HEK293 (cell line): ENCODE results near the gene PRPS2.

ENCODE experiments used
- CTCF ChIA-PET: fragments of 350-600 bp; formaldehyde crosslinking; extraction: SDS; loops from one replicate; lab custom pipeline; 2021; ENCODE audit warnings: antibody characterized with exemption; lab: Yijun Ruan, JAX
- POLR2A ChIA-PET: fragments of 300-600 bp; formaldehyde crosslinking; extraction: SDS; loops from one replicate; lab custom pipeline; 2020; ENCODE audit warnings: antibody characterized with exemption, inconsistent platforms; lab: Yijun Ruan, JAX
- H3K27ac ChIP-seq: fragments of 200-500 bp; sonication (Bioruptor generic); 2 replicates; pipeline ENCODE4 v1.5.1; 2014; ENCODE audit warnings: low read depth, low read length, control low read depth, inconsistent platforms; ENCODE audit errors: extremely low read depth
- H3K36me3 ChIP-seq, 2 experiments: fragments of 200-500 bp in 1 of 2; sonication (Bioruptor generic) in 1 of 2; 1 replicate in 1 of 2; 2 replicates in 1 of 2; pipeline ENCODE4 v1.5.1; 2014 to 2017; ENCODE audit warnings: inconsistent platforms in 2 of 2, low read length in 2 of 2; ENCODE audit not compliant: control insufficient read depth in 2 of 2, insufficient read depth in 1 of 2
- H3K4me1 ChIP-seq: fragments of 200-500 bp; sonication (Bioruptor generic); 2 replicates; pipeline ENCODE4 v1.5.1; 2014; ENCODE audit warnings: mild to moderate bottlenecking, low read length, inconsistent platforms; ENCODE audit not compliant: control insufficient read depth, insufficient read depth
- H3K4me3 ChIP-seq: 2 replicates; pipeline ENCODE4 v1.5.1; 2011; ENCODE audit warnings: low read depth, mild to moderate bottlenecking, control low read depth, low read length, moderate library complexity
- H3K9me3 ChIP-seq: fragments of 200-500 bp; sonication (Bioruptor generic); 2 replicates; pipeline ENCODE4 v1.5.1; 2014; ENCODE audit warnings: low read depth, low read length, inconsistent platforms; ENCODE audit not compliant: control insufficient read depth, insufficient read depth
- EGR2 ChIP-seq: fragments of 450-650 bp; formaldehyde crosslinking; IDR thresholded peaks from 2 replicates; pipeline ENCODE4 v1.5.1; 2016; ENCODE audit warnings: low read depth, missing biosample characterization, missing genetic modification characterization
- PRDM1 ChIP-seq: fragments of 450-650 bp; formaldehyde crosslinking; IDR thresholded peaks from 2 replicates; pipeline ENCODE4; 2016; ENCODE audit warnings: missing biosample characterization, missing genetic modification characterization
- SCRT2 ChIP-seq: fragments of 450-650 bp; formaldehyde crosslinking; IDR thresholded peaks from 2 replicates; pipeline ENCODE4 v1.5.1; 2016; ENCODE audit warnings: missing biosample characterization, missing genetic modification characterization
- ZBTB1 ChIP-seq: fragments of 450-650 bp; formaldehyde crosslinking; IDR thresholded peaks from 2 replicates; pipeline ENCODE4 v1.5.1; 2016; ENCODE audit warnings: missing biosample characterization, missing genetic modification characterization
- ZBTB11 ChIP-seq: fragments of 450-650 bp; formaldehyde crosslinking; conservative IDR thresholded peaks from 2 replicates; pipeline ENCODE4 v1.5.1; 2016; ENCODE audit warnings: low read depth, missing biosample characterization, missing genetic modification characterization
- ZBTB26 ChIP-seq: fragments of 450-650 bp; formaldehyde crosslinking; optimal IDR thresholded peaks from 2 replicates; pipeline ENCODE3; 2016; ENCODE audit warnings: missing biosample characterization, mild to moderate bottlenecking, missing genetic modification characterization
- ZIC2 ChIP-seq: fragments of 450-650 bp; formaldehyde crosslinking; IDR thresholded peaks from 2 replicates; pipeline ENCODE4 v1.5.1; 2016; ENCODE audit warnings: missing biosample characterization, missing genetic modification characterization
- ZNF174 ChIP-seq: fragments of 450-650 bp; formaldehyde crosslinking; IDR thresholded peaks from 2 replicates; pipeline ENCODE4 v1.5.0; 2017; ENCODE audit warnings: missing biosample characterization, mild to moderate bottlenecking, missing genetic modification characterization
- ZNF184 ChIP-seq: fragments of 450-650 bp; IDR thresholded peaks from 2 replicates; pipeline ENCODE4 v1.5.1; 2018; ENCODE audit warnings: missing biosample characterization, mild to moderate bottlenecking, missing genetic modification characterization
- ZNF350 ChIP-seq: fragments of 450-650 bp; formaldehyde crosslinking; IDR thresholded peaks from 2 replicates; pipeline ENCODE4 v1.5.0; 2017; ENCODE audit warnings: missing biosample characterization, mild to moderate bottlenecking, missing genetic modification characterization
- ZNF513 ChIP-seq: fragments of 450-650 bp; IDR thresholded peaks from 2 replicates; pipeline ENCODE4 v1.5.1; 2018; ENCODE audit warnings: missing biosample characterization, missing genetic modification characterization
- ZNF600 ChIP-seq: fragments of 450-650 bp; formaldehyde crosslinking; IDR thresholded peaks from 2 replicates; pipeline ENCODE4 v1.5.1; 2016; ENCODE audit warnings: missing biosample characterization, missing genetic modification characterization
- ZNF621 ChIP-seq: fragments of 450-650 bp; formaldehyde crosslinking; IDR thresholded peaks from 2 replicates; pipeline ENCODE4 v1.5.1; 2017; ENCODE audit warnings: missing biosample characterization, missing genetic modification characterization
- ZNF670 ChIP-seq: fragments of 450-650 bp; formaldehyde crosslinking; IDR thresholded peaks from 2 replicates; pipeline ENCODE4 v1.5.1; 2016; ENCODE audit warnings: missing biosample characterization, missing genetic modification characterization, low read depth
- ZNF785 ChIP-seq: fragments of 450-650 bp; formaldehyde crosslinking; IDR thresholded peaks from 2 replicates; pipeline ENCODE4 v1.5.1; 2016; ENCODE audit warnings: missing biosample characterization, missing genetic modification characterization
- TF ChIP-seq, protein P1 (sequence below): fragments of 450-650 bp; formaldehyde crosslinking; IDR thresholded peaks from 2 replicates; pipeline ENCODE4 v1.5.1; 2016; ENCODE audit warnings: missing biosample characterization, missing genetic modification characterization
- TF ChIP-seq, protein P2 (sequence below): fragments of 450-650 bp; IDR thresholded peaks from 2 replicates; pipeline ENCODE4 v1.5.1; 2018; ENCODE audit warnings: missing biosample characterization, mild to moderate bottlenecking, missing genetic modification characterization

PRPS2 gene

DNA sequence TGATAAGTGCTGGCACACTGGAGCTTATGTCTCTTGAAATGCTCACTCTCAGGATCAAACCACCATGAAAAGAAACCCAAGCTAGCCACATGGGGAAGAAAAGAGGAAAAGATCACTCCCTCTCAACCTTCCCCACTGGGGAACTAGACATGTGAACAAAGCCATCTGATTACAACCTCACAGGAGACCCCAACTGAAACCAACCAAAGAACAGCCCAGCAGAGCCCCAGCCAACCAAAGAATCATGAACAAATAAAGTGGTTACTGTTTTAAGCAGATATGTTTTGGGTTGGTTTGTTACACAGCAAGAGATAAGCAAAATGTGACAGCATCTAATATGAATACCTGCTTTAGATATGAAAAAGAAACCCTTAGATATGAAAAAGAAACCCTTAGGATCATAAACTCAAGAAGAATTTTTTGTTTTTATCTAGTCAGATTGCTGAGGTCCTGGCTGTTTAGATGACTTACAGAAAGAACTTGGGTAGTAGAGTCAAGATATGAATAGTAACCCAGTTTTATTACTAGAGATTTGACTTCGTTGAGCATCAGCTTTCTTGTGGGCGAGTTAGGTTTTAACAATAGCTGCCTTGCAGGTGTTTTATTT lies 52.0 kb downstream of the PRPS2 start:
- Histone ChIP-seq H3K9me3 (no peaks in the 10 kb centered on the region), H3K36me3 (no peaks in the 10 kb centered on the region), H3K27ac (no peak overlapping the region), H3K4me3 (no peak overlapping the region), H3K4me1 (no peaks in the 10 kb centered on the region)
- ChIA-PET POLR2A (no interaction called here), CTCF (interaction anchor here (0.6 kb wide), 1 partner anchor 242 kb away, joined by 5 read pairs; no protein-coding TSS in a partner anchor)
- TF ChIP-seq ZNF621 (tag by site-specific recombination) (no peak), EGR2 (no peak), ZNF670 (no peak), PRDM1 (no peak), ZNF600 (tag by site-specific recombination) (no peak), ZNF174 (tag by site-specific recombination) (no peak)
- TF ChIP-seq, protein P1, sequence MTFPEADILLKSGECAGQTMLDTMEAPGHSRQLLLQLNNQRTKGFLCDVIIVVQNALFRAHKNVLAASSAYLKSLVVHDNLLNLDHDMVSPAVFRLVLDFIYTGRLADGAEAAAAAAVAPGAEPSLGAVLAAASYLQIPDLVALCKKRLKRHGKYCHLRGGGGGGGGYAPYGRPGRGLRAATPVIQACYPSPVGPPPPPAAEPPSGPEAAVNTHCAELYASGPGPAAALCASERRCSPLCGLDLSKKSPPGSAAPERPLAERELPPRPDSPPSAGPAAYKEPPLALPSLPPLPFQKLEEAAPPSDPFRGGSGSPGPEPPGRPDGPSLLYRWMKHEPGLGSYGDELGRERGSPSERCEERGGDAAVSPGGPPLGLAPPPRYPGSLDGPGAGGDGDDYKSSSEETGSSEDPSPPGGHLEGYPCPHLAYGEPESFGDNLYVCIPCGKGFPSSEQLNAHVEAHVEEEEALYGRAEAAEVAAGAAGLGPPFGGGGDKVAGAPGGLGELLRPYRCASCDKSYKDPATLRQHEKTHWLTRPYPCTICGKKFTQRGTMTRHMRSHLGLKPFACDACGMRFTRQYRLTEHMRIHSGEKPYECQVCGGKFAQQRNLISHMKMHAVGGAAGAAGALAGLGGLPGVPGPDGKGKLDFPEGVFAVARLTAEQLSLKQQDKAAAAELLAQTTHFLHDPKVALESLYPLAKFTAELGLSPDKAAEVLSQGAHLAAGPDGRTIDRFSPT (tag by site-specific recombination) = no peak

- H3K4me3 ChIP-seq = no peak overlapping the region
- POLR2A ChIA-PET = no interaction called here
- CTCF ChIA-PET = no interaction called here
- no peak for TF ChIP-seq ZIC2 (tag by site-specific recombination)
- TF ChIP-seq, protein P2, sequence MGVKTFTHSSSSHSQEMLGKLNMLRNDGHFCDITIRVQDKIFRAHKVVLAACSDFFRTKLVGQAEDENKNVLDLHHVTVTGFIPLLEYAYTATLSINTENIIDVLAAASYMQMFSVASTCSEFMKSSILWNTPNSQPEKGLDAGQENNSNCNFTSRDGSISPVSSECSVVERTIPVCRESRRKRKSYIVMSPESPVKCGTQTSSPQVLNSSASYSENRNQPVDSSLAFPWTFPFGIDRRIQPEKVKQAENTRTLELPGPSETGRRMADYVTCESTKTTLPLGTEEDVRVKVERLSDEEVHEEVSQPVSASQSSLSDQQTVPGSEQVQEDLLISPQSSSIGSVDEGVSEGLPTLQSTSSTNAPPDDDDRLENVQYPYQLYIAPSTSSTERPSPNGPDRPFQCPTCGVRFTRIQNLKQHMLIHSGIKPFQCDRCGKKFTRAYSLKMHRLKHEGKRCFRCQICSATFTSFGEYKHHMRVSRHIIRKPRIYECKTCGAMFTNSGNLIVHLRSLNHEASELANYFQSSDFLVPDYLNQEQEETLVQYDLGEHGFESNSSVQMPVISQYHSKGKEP (tag by site-specific recombination) = no peak
- no peak for TF ChIP-seq ZBTB11 (tag by site-specific recombination)
- no peak for TF ChIP-seq ZBTB1
- TF ChIP-seq ZNF513 (tag by site-specific recombination) = no peak
- TF ChIP-seq ZNF785 (tag by site-specific recombination) = no peak
- TF ChIP-seq, protein P1 (tag by site-specific recombination) = no peak
- no peak for TF ChIP-seq ZNF184
- TF ChIP-seq SCRT2 = no peak
- TF ChIP-seq ZBTB26 = no peak
- TF ChIP-seq ZNF350 (tag by site-specific recombination) = no peak
Observed at GRCh38 chrX:12843668-12844279, 52.6 kb downstream of the PRPS2 start.

More at GRCh38 chrX:12843668-12844279, 52.6 kb downstream of the PRPS2 start:
- H3K36me3 ChIP-seq = no peaks in the 10 kb centered on the region
- no peaks in the 10 kb centered on the region for H3K4me1 ChIP-seq
- no peak overlapping the region for H3K27ac ChIP-seq
- no peaks in the 10 kb centered on the region for H3K9me3 ChIP-seq
